ENCODE results near the gene KLRG1. TPM values are rescaled to one million over a fixed set of nuclear protein-coding genes. Genes with fewer than 3 reads are reported as not detected.

The KLRG1 gene
- total and polyA plus RNA-seq, 2 experiments from 2014 or later: 0.37 to 1.8 TPM

DNA sequence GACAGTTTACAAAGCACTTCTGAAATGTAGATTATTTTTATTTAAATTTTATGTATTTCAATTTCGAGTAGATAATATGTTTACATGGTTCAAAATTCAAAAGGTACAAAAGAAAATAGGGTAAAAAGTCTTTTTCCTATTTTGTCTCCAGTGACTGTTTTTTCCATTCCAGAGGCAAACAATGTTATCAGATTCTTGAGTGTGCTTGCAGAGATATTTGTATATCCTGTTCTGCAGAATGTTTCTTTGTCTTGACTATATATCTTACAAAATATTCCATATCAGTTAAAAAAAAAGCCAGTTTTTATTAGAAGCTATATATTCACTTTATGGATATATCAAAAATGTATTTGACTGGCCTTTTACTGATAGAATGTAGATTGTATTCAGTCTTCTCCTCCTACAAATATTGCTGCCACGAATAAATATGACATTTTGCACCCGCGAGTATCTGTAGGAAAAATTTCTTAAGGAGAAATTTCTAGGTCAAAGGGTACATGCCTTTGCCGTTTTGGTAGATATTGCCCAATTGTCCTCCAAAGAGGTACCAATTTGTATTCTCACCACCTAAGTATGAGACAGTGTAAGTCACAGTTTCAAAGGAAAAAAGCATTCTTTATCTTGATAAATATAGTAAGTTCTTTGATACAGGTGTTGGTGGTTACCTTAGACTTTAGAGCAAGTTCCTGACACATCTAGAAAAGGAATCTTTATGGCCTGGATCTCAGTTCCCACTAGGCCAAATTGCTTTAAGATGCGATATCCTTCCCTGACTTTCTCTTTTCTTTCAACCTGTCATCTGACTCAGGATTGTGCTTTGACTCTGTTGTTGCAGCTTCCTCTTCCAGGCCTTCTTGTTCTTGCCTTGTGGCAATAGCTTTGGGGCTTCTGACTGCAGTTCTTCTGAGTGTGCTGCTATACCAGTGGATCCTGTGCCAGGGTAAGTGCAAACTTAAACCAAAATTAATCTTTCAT lies 2.3 kb downstream of the KLRG1 start:
- H3K79me2 ChIP-seq: no peaks in the 10 kb centered on the region
- H4K20me1 ChIP-seq (ENCODE audit: insufficient read depth, poor library complexity, severe bottlenecking): no peaks in the 10 kb centered on the region
- no peak overlapping the region for H2AFZ ChIP-seq
- 73% methylated on average over 6 of the region's 6 CpGs for WGBS (ENCODE audit: low lambda C conversion rate, missing lambda C conversion rate)
- no peaks in the 10 kb centered on the region for H3K9me3 ChIP-seq (ENCODE audit: low read depth)
- no peaks in the 10 kb centered on the region for H3K36me3 ChIP-seq (replicated peaks; ENCODE audit: insufficient read depth, low read depth)
- no peaks in the 10 kb centered on the region for H3K9me2 ChIP-seq (replicated peaks; ENCODE audit: insufficient read depth)
- DNase-seq (ENCODE audit: low spot score): no peak
- H3K4me3 ChIP-seq: no peak overlapping the region
- no peak overlapping the region for H3K4me2 ChIP-seq
- no peaks in the 10 kb centered on the region for H3K27me3 ChIP-seq
- no peaks in the 10 kb centered on the region for H3K4me1 ChIP-seq (ENCODE audit: insufficient read depth)
- TF ChIP-seq EZH2phosphoT487 (IDR thresholded peaks at IDR 0.05; ENCODE audit: low read depth, severe bottlenecking, unreplicated experiment) (no peak), EZH2 (IDR thresholded peaks at IDR 0.05; ENCODE audit: borderline replicate concordance) (no peak)
- TF ChIP-seq, protein P1, sequence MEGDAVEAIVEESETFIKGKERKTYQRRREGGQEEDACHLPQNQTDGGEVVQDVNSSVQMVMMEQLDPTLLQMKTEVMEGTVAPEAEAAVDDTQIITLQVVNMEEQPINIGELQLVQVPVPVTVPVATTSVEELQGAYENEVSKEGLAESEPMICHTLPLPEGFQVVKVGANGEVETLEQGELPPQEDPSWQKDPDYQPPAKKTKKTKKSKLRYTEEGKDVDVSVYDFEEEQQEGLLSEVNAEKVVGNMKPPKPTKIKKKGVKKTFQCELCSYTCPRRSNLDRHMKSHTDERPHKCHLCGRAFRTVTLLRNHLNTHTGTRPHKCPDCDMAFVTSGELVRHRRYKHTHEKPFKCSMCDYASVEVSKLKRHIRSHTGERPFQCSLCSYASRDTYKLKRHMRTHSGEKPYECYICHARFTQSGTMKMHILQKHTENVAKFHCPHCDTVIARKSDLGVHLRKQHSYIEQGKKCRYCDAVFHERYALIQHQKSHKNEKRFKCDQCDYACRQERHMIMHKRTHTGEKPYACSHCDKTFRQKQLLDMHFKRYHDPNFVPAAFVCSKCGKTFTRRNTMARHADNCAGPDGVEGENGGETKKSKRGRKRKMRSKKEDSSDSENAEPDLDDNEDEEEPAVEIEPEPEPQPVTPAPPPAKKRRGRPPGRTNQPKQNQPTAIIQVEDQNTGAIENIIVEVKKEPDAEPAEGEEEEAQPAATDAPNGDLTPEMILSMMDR (IDR thresholded peaks at IDR 0.05; ENCODE audit: poor library complexity): no peak
- no peak overlapping the region for H3K27ac ChIP-seq

DNA sequence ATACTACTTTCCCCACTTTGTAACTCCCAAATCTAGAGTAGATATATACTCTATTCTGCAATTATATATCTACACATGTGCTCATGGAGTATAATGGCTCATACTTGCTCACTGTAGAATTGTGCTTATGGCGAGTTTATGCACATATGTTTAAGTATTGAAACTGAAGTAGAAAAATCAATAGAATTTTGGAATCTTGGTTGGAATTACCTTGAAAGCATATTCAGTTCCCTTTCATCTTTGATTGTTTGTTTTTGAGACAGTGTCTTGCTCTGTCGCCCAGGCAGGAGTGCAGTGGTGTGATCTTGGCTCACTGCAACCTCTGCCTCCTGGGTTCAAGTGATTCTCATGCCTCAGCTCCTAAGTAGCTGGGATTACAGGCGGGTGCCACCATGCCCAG lies 4.5 kb downstream of the KLRG1 start:
- H2AFZ ChIP-seq: no peak overlapping the region
- H3K27me3 ChIP-seq: no peaks in the 10 kb centered on the region
- H3K9me3 ChIP-seq (ENCODE audit: low read depth): no peaks in the 10 kb centered on the region
- no peak for DNase-seq (ENCODE audit: low spot score)
- no peaks in the 10 kb centered on the region for H4K20me1 ChIP-seq (ENCODE audit: insufficient read depth, poor library complexity, severe bottlenecking)
- H3K79me2 ChIP-seq: no peaks in the 10 kb centered on the region
- H3K4me1 ChIP-seq (ENCODE audit: insufficient read depth): no peaks in the 10 kb centered on the region
- 86% methylated on average over 3 of the region's 3 CpGs for WGBS (ENCODE audit: low lambda C conversion rate, missing lambda C conversion rate)
- no peak overlapping the region for H3K27ac ChIP-seq
- H3K4me3 ChIP-seq: no peak overlapping the region
- TF ChIP-seq EZH2 (IDR thresholded peaks at IDR 0.05; ENCODE audit: borderline replicate concordance) (no peak), EZH2phosphoT487 (IDR thresholded peaks at IDR 0.05; ENCODE audit: low read depth, severe bottlenecking, unreplicated experiment) (no peak)
- TF ChIP-seq, protein P1 (IDR thresholded peaks at IDR 0.05; ENCODE audit: poor library complexity): no peak
- H3K9me2 ChIP-seq (replicated peaks; ENCODE audit: insufficient read depth): no peaks in the 10 kb centered on the region
- no peaks in the 10 kb centered on the region for H3K36me3 ChIP-seq (replicated peaks; ENCODE audit: insufficient read depth, low read depth)
- no peak overlapping the region for H3K4me2 ChIP-seq

DNA sequence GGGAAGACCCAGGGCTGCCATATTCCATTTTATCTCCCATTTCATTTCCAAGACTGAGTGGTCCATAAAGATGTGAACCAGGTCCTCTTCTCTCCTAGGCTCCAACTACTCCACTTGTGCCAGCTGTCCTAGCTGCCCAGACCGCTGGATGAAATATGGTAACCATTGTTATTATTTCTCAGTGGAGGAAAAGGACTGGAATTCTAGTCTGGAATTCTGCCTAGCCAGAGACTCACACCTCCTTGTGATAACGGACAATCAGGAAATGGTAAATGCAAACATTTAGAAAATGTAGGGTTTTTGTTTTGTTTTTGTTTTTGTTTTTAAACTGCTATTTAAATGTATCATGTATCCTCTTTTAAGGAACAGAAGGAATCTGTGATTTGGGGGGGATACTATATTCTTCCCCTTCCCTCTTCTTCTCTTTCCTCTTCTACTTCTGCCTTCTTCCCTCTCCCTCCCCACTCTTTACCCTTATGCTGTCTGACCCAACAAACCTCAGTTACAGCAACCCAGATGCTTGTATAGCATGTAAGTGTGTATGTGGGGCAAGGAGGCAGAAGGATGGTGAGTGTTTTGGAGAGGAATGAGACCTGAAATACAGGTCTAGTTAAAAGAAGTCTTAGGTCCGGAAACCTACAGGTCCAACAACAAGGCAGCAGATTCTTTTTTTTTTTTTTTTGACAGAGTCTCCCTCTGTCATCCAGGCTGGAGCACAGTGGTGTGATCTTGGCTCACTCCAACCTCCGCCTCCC lies 5.9 kb downstream of the KLRG1 start:
- Histone ChIP-seq H3K9me2 (replicated peaks; ENCODE audit: insufficient read depth) (no peaks in the 10 kb centered on the region), H3K27me3 (no peaks in the 10 kb centered on the region), H3K36me3 (replicated peaks; ENCODE audit: insufficient read depth, low read depth) (no peaks in the 10 kb centered on the region), H3K27ac (no peak overlapping the region), H3K79me2 (no peaks in the 10 kb centered on the region), H2AFZ (no peak overlapping the region), H3K4me1 (ENCODE audit: insufficient read depth) (no peaks in the 10 kb centered on the region), H3K4me3 (no peak overlapping the region), H3K4me2 (no peak overlapping the region), H3K9me3 (ENCODE audit: low read depth) (no peaks in the 10 kb centered on the region), H4K20me1 (ENCODE audit: insufficient read depth, poor library complexity, severe bottlenecking) (no peaks in the 10 kb centered on the region)
- TF ChIP-seq EZH2phosphoT487 (IDR thresholded peaks at IDR 0.05; ENCODE audit: low read depth, severe bottlenecking, unreplicated experiment) (no peak), EZH2 (IDR thresholded peaks at IDR 0.05; ENCODE audit: borderline replicate concordance) (no peak)
- TF ChIP-seq, protein P1 (IDR thresholded peaks at IDR 0.05; ENCODE audit: poor library complexity): no peak
- DNase-seq (ENCODE audit: low spot score): no peak
- 76% methylated on average over 4 of the region's 4 CpGs for WGBS (ENCODE audit: low lambda C conversion rate, missing lambda C conversion rate)

Data from hepatocyte (in vitro differentiated cells).